ENCODE results near the gene GNPDA1. TPM values are rescaled to one million over a fixed set of nuclear protein-coding genes. Genes with fewer than 3 reads are reported as not detected.
A peak's percentile ranks its signal among the peaks of the same experiment; 100 is the strongest.

The GNPDA1 gene
- total RNA-seq, 1 experiment from 2014 or later, result 54.1 TPM

DNA sequence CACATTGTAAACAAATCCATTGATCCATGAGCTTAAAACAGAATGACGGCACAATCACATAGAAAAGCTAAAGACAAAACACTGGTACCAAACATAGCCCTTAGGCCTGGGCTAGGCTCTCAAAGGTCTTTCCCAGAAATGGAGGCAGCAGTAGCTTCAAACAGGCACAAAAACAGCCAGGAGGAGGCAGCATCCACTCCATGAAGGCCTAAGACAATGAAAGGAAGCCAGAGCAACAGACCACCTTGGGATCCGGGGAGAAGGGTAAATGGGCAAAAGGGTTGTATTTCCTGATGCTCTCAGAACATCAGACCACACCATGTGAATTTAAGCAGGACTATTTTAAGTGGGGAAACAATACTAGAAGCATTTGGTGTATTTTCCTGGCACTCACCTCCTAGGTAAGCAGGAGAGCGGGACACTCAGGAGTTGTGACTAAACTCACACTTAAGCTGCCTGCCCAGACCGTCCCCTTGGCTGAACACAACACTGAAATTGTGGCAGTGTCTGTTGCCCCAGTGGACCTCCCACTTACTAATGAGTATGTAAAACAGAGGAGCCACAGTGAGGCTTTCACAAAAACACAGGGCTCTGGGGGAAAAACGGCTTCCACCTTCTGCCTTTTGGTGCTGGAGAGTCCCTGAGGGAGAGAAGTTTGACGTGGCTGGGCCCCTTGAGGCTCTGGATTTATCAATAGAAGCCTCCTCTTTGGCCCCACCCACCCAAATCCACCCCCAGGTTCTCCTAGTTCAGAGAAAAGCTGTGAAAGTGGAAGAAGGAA, 11.9 kb downstream of the GNPDA1 start:
- Histone ChIP-seq H3K4me2 (no peak overlapping the region), H3K9me2 (ENCODE audit: insufficient read depth) (no peaks in the 10 kb centered on the region), H3K79me2 (ENCODE audit: low read depth) (no peaks in the 10 kb centered on the region), H3K27ac (no peak overlapping the region), H3K4me1 (replicated peaks; ENCODE audit: insufficient read depth) (no peaks in the 10 kb centered on the region), H3K4me3 (no peak overlapping the region), H3F3A (ENCODE audit: insufficient read depth, low read depth) (peaks cover 20% of the 10 kb centered on the region; the same call in 1 of the 2 replicates), H3K36me3 (ENCODE audit: low read depth) (0 out of 2 replicates have a peak, but pooled peaks cover 5% of the 10 kb centered on the region), H2AFZ (no peak overlapping the region), H3K9me3 (ENCODE audit: insufficient read depth, low read depth) (no peaks in the 10 kb centered on the region), H3K27me3 (ENCODE audit: insufficient read depth, low read depth) (no peaks in the 10 kb centered on the region), H4K20me1 (ENCODE audit: insufficient read depth) (no peaks in the 10 kb centered on the region)
- intact Hi-C loops (cut with micrococcal nuclease; ENCODE audit: unreplicated experiment), result no loop called here
- no peak for DNase-seq
- ChIA-PET CTCF (interaction anchor here (0.6 kb wide), 1 partner anchor 11 kb away, joined by 4 read pairs; no protein-coding TSS in a partner anchor), POLR2A (ENCODE audit: unreplicated experiment) (no interaction called here)
- no TSS peak for BruUV-seq (replicated peaks)
- no peak for TF ChIP-seq EZH2 (IDR thresholded peaks at IDR 0.05; ENCODE audit: low read depth)
- TF ChIP-seq, protein P1, sequence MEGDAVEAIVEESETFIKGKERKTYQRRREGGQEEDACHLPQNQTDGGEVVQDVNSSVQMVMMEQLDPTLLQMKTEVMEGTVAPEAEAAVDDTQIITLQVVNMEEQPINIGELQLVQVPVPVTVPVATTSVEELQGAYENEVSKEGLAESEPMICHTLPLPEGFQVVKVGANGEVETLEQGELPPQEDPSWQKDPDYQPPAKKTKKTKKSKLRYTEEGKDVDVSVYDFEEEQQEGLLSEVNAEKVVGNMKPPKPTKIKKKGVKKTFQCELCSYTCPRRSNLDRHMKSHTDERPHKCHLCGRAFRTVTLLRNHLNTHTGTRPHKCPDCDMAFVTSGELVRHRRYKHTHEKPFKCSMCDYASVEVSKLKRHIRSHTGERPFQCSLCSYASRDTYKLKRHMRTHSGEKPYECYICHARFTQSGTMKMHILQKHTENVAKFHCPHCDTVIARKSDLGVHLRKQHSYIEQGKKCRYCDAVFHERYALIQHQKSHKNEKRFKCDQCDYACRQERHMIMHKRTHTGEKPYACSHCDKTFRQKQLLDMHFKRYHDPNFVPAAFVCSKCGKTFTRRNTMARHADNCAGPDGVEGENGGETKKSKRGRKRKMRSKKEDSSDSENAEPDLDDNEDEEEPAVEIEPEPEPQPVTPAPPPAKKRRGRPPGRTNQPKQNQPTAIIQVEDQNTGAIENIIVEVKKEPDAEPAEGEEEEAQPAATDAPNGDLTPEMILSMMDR (conservative IDR thresholded peaks at IDR 0.05), result peak; percentile 39; the same call in 1 of the 2 replicates

- POLR2A ChIA-PET (ENCODE audit: unreplicated experiment), result no interaction called here
- no peaks in the 10 kb centered on the region for H3K9me3 ChIP-seq (ENCODE audit: insufficient read depth, low read depth)
- H3K27ac ChIP-seq, result no peak overlapping the region
- H3K9me2 ChIP-seq (ENCODE audit: insufficient read depth), result no peaks in the 10 kb centered on the region
- TF ChIP-seq, protein P1 (conservative IDR thresholded peaks at IDR 0.05), result no peak
- no peak for TF ChIP-seq EZH2 (IDR thresholded peaks at IDR 0.05; ENCODE audit: low read depth)
- 0 out of 2 replicates have a peak, but pooled peaks cover 5% of the 10 kb centered on the region for H3K36me3 ChIP-seq (ENCODE audit: low read depth)
- H3K4me1 ChIP-seq (replicated peaks; ENCODE audit: insufficient read depth), result no peaks in the 10 kb centered on the region
- no peaks in the 10 kb centered on the region for H3K27me3 ChIP-seq (ENCODE audit: insufficient read depth, low read depth)
- no TSS peak for BruUV-seq (replicated peaks)
- no peak overlapping the region for H3K4me3 ChIP-seq
- H4K20me1 ChIP-seq (ENCODE audit: insufficient read depth), result no peaks in the 10 kb centered on the region
- no peaks in the 10 kb centered on the region for H3K79me2 ChIP-seq (ENCODE audit: low read depth)
- no peak overlapping the region for H3K4me2 ChIP-seq
- H3F3A ChIP-seq (ENCODE audit: insufficient read depth, low read depth), result peaks cover 20% of the 10 kb centered on the region; the same call in 1 of the 2 replicates
- H2AFZ ChIP-seq, result no peak overlapping the region
- intact Hi-C loops (cut with micrococcal nuclease; ENCODE audit: unreplicated experiment), result no loop called here
- no peak for DNase-seq
- CTCF ChIA-PET, result no interaction called here
These were observed 12.7 kb downstream of the GNPDA1 start for GRCh38 chr5:142000173-142000572.

DNA sequence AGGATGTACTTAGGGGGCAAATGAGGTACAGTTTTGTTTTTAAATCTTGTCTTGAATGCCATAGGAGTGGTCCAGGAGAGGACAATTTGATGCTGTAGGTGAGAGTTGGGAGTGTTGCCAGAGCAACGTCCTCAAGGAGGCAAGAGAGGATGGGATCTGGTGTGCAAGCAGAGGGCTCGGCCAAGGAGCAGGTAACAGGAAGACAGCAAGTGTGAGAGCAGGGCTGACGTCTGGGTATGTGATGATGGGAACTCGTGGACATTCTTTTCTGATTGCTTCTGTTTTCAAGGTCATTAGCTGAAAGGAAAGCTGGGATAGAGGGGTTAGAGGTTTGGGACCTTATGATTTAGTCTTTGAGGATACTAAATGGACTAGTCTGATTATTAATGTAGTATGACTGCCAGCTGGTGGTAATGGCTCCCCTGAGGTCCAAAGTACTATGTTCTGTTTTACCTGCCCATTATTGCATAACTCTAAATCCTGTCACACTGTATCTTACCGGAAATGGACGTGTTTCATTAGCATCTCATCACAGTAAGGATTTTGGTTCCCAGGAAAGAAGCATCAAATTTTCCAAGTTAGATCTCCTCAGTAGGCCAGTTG, 15.4 kb downstream of the GNPDA1 start:
- H3K9me2 ChIP-seq (ENCODE audit: insufficient read depth), result no peaks in the 10 kb centered on the region
- no peaks in the 10 kb centered on the region for H3K79me2 ChIP-seq (ENCODE audit: low read depth)
- no peak overlapping the region for H3K4me3 ChIP-seq
- H3F3A ChIP-seq (ENCODE audit: insufficient read depth, low read depth), result peaks cover 23% of the 10 kb centered on the region; the same call in 1 of the 2 replicates
- ChIA-PET POLR2A (ENCODE audit: unreplicated experiment) (no interaction called here), CTCF (interaction anchor here (0.6 to 0.7 kb wide), 2 partner anchors 116 to 241 kb away, joined by 3 to 7 read pairs; no protein-coding TSS in a partner anchor)
- H2AFZ ChIP-seq, result no peak overlapping the region
- BruUV-seq (replicated peaks), result no TSS peak
- H3K27me3 ChIP-seq (ENCODE audit: insufficient read depth, low read depth), result no peaks in the 10 kb centered on the region
- H3K9me3 ChIP-seq (ENCODE audit: insufficient read depth, low read depth), result no peaks in the 10 kb centered on the region
- peaks cover 13% of the 10 kb centered on the region for H3K36me3 ChIP-seq (ENCODE audit: low read depth)
- no peaks in the 10 kb centered on the region for H3K4me1 ChIP-seq (replicated peaks; ENCODE audit: insufficient read depth)
- H3K27ac ChIP-seq, result no peak overlapping the region
- intact Hi-C loops (cut with micrococcal nuclease; ENCODE audit: unreplicated experiment), result no loop called here
- no peak for DNase-seq
- no peaks in the 10 kb centered on the region for H4K20me1 ChIP-seq (ENCODE audit: insufficient read depth)
- TF ChIP-seq EZH2 (IDR thresholded peaks at IDR 0.05; ENCODE audit: low read depth), result no peak
- TF ChIP-seq, protein P1 (conservative IDR thresholded peaks at IDR 0.05), result no peak
- no peak overlapping the region for H3K4me2 ChIP-seq
